Neural progenitor cell (in vitro differentiated cells): ENCODE results near the gene PPP3R1. TPM values are rescaled to one million over a fixed set of nuclear protein-coding genes. Genes with fewer than 3 reads are reported as not detected.

Source experiments
- DNase-seq: peaks from one replicate; pipeline ENCODE4 v3.0.0-alpha.2; 2016; ENCODE audit warnings: low spot score
- H2AFZ ChIP-seq: fragments of 200-600 bp; sonication (generic); replicated peaks from 2 replicates; pipeline ENCODE4 v1.6.1; 2016; ENCODE audit warnings: antibody characterized with exemption
- H3F3A ChIP-seq: fragments of 200-600 bp; sonication (generic); 2 replicates; pipeline ENCODE4 v1.6.1; 2016; ENCODE audit warnings: antibody characterized with exemption, low read depth
- H3K27ac ChIP-seq: fragments of 200-600 bp; sonication (generic); 2 replicates; pipeline ENCODE4 v1.5.1; 2016; ENCODE audit warnings: mild to moderate bottlenecking
- H3K27me3 ChIP-seq: fragments of 200-600 bp; sonication (generic); 2 replicates; pipeline ENCODE4 v1.6.1; 2016; ENCODE audit warnings: mild to moderate bottlenecking, moderate library complexity
- H3K36me3 ChIP-seq: fragments of 200-600 bp; sonication (generic); 2 replicates; pipeline ENCODE4 v1.5.1; 2016
- H3K4me1 ChIP-seq: fragments of 200-600 bp; sonication (generic); 2 replicates; pipeline ENCODE4 v1.6.1; 2016; ENCODE audit warnings: mixed run types
- H3K4me2 ChIP-seq: fragments of 200-600 bp; sonication (generic); 2 replicates; pipeline ENCODE4 v1.6.1; 2016
- H3K4me3 ChIP-seq: fragments of 200-600 bp; sonication (generic); 2 replicates; pipeline ENCODE4 v1.5.1; 2016
- H3K79me2 ChIP-seq: fragments of 200-600 bp; sonication (generic); 2 replicates; pipeline ENCODE4 v1.6.1; 2016; ENCODE audit warnings: low read depth
- H3K9ac ChIP-seq: fragments of 200-600 bp; sonication (generic); 2 replicates; pipeline ENCODE4 v1.6.1; 2016
- H3K9me3 ChIP-seq: fragments of 200-600 bp; sonication (generic); 2 replicates; pipeline ENCODE4 v1.5.1; 2016; ENCODE audit warnings: low read depth
- H4K20me1 ChIP-seq: fragments of 200-600 bp; sonication (generic); 2 replicates; pipeline ENCODE4 v1.6.1; 2016; ENCODE audit warnings: low read depth
- H3K27ac Mint-ChIP-seq: 3 replicates; pipeline ENCODE4 v1.8.0; 2021; ENCODE audit warnings: mixed read lengths
- H3K27me3 Mint-ChIP-seq: 2 replicates; pipeline ENCODE4 v1.8.0; 2022; ENCODE audit warnings: low read depth, mild to moderate bottlenecking, inconsistent platforms, moderate library complexity, mixed read lengths; ENCODE audit not compliant: insufficient read depth
- H3K36me3 Mint-ChIP-seq: 3 replicates; pipeline ENCODE4 v1.8.0; 2021; ENCODE audit warnings: mixed read lengths
- H3K4me1 Mint-ChIP-seq: 3 replicates; pipeline ENCODE4 v1.8.0; 2021; ENCODE audit warnings: mixed read lengths
- H3K4me3 Mint-ChIP-seq: 3 replicates; pipeline ENCODE4 v1.8.0; 2021; ENCODE audit warnings: mild to moderate bottlenecking, moderate library complexity, mixed read lengths
- H3K9me3 Mint-ChIP-seq: 3 replicates; pipeline ENCODE4 v1.8.0; 2020; ENCODE audit warnings: mixed read lengths
- CTCF ChIP-seq: fragments of 200-600 bp; sonication (generic); IDR thresholded peaks from 2 replicates; pipeline ENCODE4 v1.5.1; 2017; ENCODE audit warnings: antibody characterized with exemption, mild to moderate bottlenecking
- EZH2 ChIP-seq: fragments of 200-600 bp; sonication (generic); IDR thresholded peaks from 2 replicates; pipeline ENCODE4 v1.6.1; 2017; ENCODE audit warnings: antibody characterized with exemption, mild to moderate bottlenecking, moderate library complexity
- EZH2phosphoT487 ChIP-seq: fragments of 200-600 bp; sonication (generic); IDR thresholded peaks from 2 replicates; pipeline ENCODE4 v1.6.1; 2017; ENCODE audit warnings: antibody characterized with exemption
- total RNA-seq: library from RNA; depleted of rRNA; stranded (reverse); fragments of >200 nt; gene quantifications from 2 replicates; pipeline ENCODE4 v1.2.3, GENCODE V29; 2015; ENCODE audit warnings: low replicate concordance

Gene PPP3R1
- total RNA-seq, 1 donor from 2014 or later = 41.4 TPM

GRCh38 chr2:68214381-68214780 lies 38.0 kb downstream of the PPP3R1 start:
- H2AFZ ChIP-seq = no peak overlapping the region
- peaks cover 100% of the 10 kb centered on the region for H3K79me2 ChIP-seq
- H3K4me3 ChIP-seq = no peak overlapping the region
- Mint-ChIP-seq H3K4me3 (no peak overlapping the region), H3K27me3 (no peaks in the 10 kb centered on the region), H3K36me3 (peaks cover 29% of the 10 kb centered on the region), H3K4me1 (peaks cover 6% of the 10 kb centered on the region), H3K9me3 (no peaks in the 10 kb centered on the region), H3K27ac (no peak overlapping the region)
- H3K4me1 ChIP-seq = peaks cover 9% of the 10 kb centered on the region
- no peaks in the 10 kb centered on the region for H3K9me3 ChIP-seq
- H3K27ac ChIP-seq = no peak overlapping the region
- no peak overlapping the region for H3K4me2 ChIP-seq
- no peak for DNase-seq
- H3F3A ChIP-seq = no peaks in the 10 kb centered on the region
- H4K20me1 ChIP-seq = peaks cover 45% of the 10 kb centered on the region
- H3K36me3 ChIP-seq = peaks cover 3% of the 10 kb centered on the region
- H3K27me3 ChIP-seq = no peaks in the 10 kb centered on the region
- H3K9ac ChIP-seq = no peak overlapping the region
- TF ChIP-seq EZH2 (no peak), CTCF (no peak), EZH2phosphoT487 (no peak)

- Mint-ChIP-seq H3K36me3 (peaks cover 25% of the 10 kb centered on the region), H3K9me3 (no peaks in the 10 kb centered on the region), H3K4me3 (no peak overlapping the region), H3K27ac (no peak overlapping the region), H3K4me1 (peaks cover 10% of the 10 kb centered on the region), H3K27me3 (no peaks in the 10 kb centered on the region)
- no peaks in the 10 kb centered on the region for H3F3A ChIP-seq
- no peak for DNase-seq
- H3K79me2 ChIP-seq = peaks cover 97% of the 10 kb centered on the region
- H3K27ac ChIP-seq = no peak overlapping the region
- H4K20me1 ChIP-seq = peaks cover 43% of the 10 kb centered on the region
- no peaks in the 10 kb centered on the region for H3K27me3 ChIP-seq
- H3K4me1 ChIP-seq = peaks cover 9% of the 10 kb centered on the region
- no peak overlapping the region for H2AFZ ChIP-seq
- TF ChIP-seq EZH2phosphoT487 = no peak
- TF ChIP-seq CTCF = no peak
- no peak for TF ChIP-seq EZH2
- H3K4me2 ChIP-seq = no peak overlapping the region
- H3K9me3 ChIP-seq = no peaks in the 10 kb centered on the region
- H3K36me3 ChIP-seq = peaks cover 3% of the 10 kb centered on the region
- H3K9ac ChIP-seq = no peak overlapping the region
- H3K4me3 ChIP-seq = no peak overlapping the region
Observed at GRCh38 chr2:68206793-68207192, 45.5 kb downstream of the PPP3R1 start.

GRCh38 chr2:68203587-68203986 lies 48.7 kb downstream of the PPP3R1 start:
- Mint-ChIP-seq H3K27me3 (no peaks in the 10 kb centered on the region), H3K4me1 (peaks cover 4% of the 10 kb centered on the region), H3K36me3 (peaks cover 15% of the 10 kb centered on the region), H3K27ac (no peak overlapping the region), H3K4me3 (no peak overlapping the region), H3K9me3 (no peaks in the 10 kb centered on the region)
- H3K36me3 ChIP-seq = no peaks in the 10 kb centered on the region
- peaks cover 20% of the 10 kb centered on the region for H3F3A ChIP-seq
- H4K20me1 ChIP-seq = peaks cover 71% of the 10 kb centered on the region
- H3K27ac ChIP-seq = no peak overlapping the region
- no peak overlapping the region for H2AFZ ChIP-seq
- H3K79me2 ChIP-seq = peaks cover 98% of the 10 kb centered on the region
- no peaks in the 10 kb centered on the region for H3K27me3 ChIP-seq
- DNase-seq = no peak
- H3K4me2 ChIP-seq = no peak overlapping the region
- TF ChIP-seq EZH2 (no peak), CTCF (no peak), EZH2phosphoT487 (no peak)
- H3K9me3 ChIP-seq = no peaks in the 10 kb centered on the region
- H3K9ac ChIP-seq = no peak overlapping the region
- no peaks in the 10 kb centered on the region for H3K4me1 ChIP-seq
- no peak overlapping the region for H3K4me3 ChIP-seq
